Liver (tissue), 9 donors: ENCODE data around the gene C19orf47. TPM values are rescaled to one million over a fixed set of nuclear protein-coding genes. Genes with fewer than 3 reads are reported as not detected.

ENCODE experiments used
- DNase-seq: peaks from one replicate; pipeline ENCODE4 v3.0.0-alpha.2; 2017; ENCODE audit warnings: low spot score
- H3K27ac ChIP-seq, 2 donors: one replicate each; pipeline ENCODE4 v1.7.0; 2013; ENCODE audit warnings: inconsistent platforms in 2 of 2, low read length in 2 of 2, control low read depth in 1 of 2, low read depth in 1 of 2, mild to moderate bottlenecking in 1 of 2
- H3K27me3 ChIP-seq, 4 donors: one replicate each; pipeline versions ENCODE4 v1.6.1 to v1.7.0; 2013; ENCODE audit warnings: low read length in 3 of 4, inconsistent platforms in 1 of 4, mild to moderate bottlenecking in 1 of 4, moderate library complexity in 1 of 4; ENCODE audit not compliant: control insufficient read depth in 4 of 4, insufficient read depth in 4 of 4
- H3K36me3 ChIP-seq, 4 donors: one replicate each; pipeline versions ENCODE4 v1.6.1 to v1.7.0; 2013; ENCODE audit warnings: low read length in 3 of 4, mild to moderate bottlenecking in 3 of 4, low read depth in 1 of 4, moderate library complexity in 1 of 4; ENCODE audit not compliant: control insufficient read depth in 4 of 4, insufficient read depth in 3 of 4
- H3K4me1 ChIP-seq, 4 donors: one replicate each; pipeline versions ENCODE4 v1.6.1 to v1.7.0; 2013; ENCODE audit warnings: low read length in 3 of 4, mild to moderate bottlenecking in 3 of 4, moderate library complexity in 1 of 4; ENCODE audit not compliant: control insufficient read depth in 4 of 4, insufficient read depth in 4 of 4
- H3K4me3 ChIP-seq, 3 donors: one replicate each; pipeline versions ENCODE4 v1.6.1 to v1.7.0; 2013; ENCODE audit warnings: low read length in 3 of 3, control low read depth in 1 of 3, low read depth in 1 of 3, mild to moderate bottlenecking in 1 of 3
- H3K9ac ChIP-seq, 2 donors: one replicate each; pipeline ENCODE4 v1.7.0; 2013; ENCODE audit warnings: low read length in 2 of 2, mild to moderate bottlenecking in 2 of 2, moderate library complexity in 2 of 2, control low read depth in 1 of 2, low read depth in 1 of 2
- H3K9me3 ChIP-seq, 4 donors: one replicate each; pipeline versions ENCODE4 v1.6.1 to v1.7.0; 2013; ENCODE audit warnings: low read length in 3 of 4; ENCODE audit not compliant: control insufficient read depth in 4 of 4
- CTCF ChIP-seq: fragments of 150-350 bp; IDR thresholded peaks from 2 replicates; pipeline ENCODE4 v1.5.1; 2017; ENCODE audit warnings: improper control_type of control experiment, low read depth, low read length; ENCODE audit not compliant: missing input control
- EGR1 ChIP-seq, 2 donors: IDR thresholded peaks; 2 replicates each; pipeline ENCODE4 v1.6.1; 2016 to 2018; ENCODE audit warnings: antibody characterized with exemption in 2 of 2, low read depth in 2 of 2
- FOXA1 ChIP-seq: IDR thresholded peaks from 2 replicates; pipeline ENCODE4 v1.6.1; 2016; ENCODE audit warnings: antibody characterized with exemption
- FOXA2 ChIP-seq: IDR thresholded peaks from 2 replicates; pipeline ENCODE4 v1.6.1; 2016; ENCODE audit warnings: antibody characterized with exemption
- HNF4A ChIP-seq, 2 donors: conservative IDR thresholded peaks; 2 replicates each; pipeline ENCODE4 v1.6.1; 2016; ENCODE audit warnings: antibody characterized with exemption in 2 of 2, mild to moderate bottlenecking in 2 of 2
- HNF4G ChIP-seq: IDR thresholded peaks from 2 replicates; pipeline ENCODE4 v1.6.1; 2016; ENCODE audit warnings: antibody characterized with exemption
- JUND ChIP-seq, 2 donors: IDR thresholded peaks; 2 replicates each; pipeline ENCODE4 v1.6.1; 2016; ENCODE audit warnings: antibody characterized with exemption in 2 of 2
- NR2F2 ChIP-seq: IDR thresholded peaks from 2 replicates; pipeline ENCODE4 v1.6.1; 2016; ENCODE audit warnings: antibody characterized with exemption
- RAD21 ChIP-seq, 2 donors: IDR thresholded peaks; 2 replicates each; pipeline ENCODE4 v1.6.1; 2016; ENCODE audit warnings: antibody characterized with exemption in 2 of 2, mild to moderate bottlenecking in 2 of 2
- REST ChIP-seq: IDR thresholded peaks from 2 replicates; pipeline ENCODE4 v1.6.1; 2016; ENCODE audit warnings: antibody characterized with exemption, mild to moderate bottlenecking
- RXRA ChIP-seq, 2 donors: IDR thresholded peaks; 2 replicates each; pipeline ENCODE4 v1.6.1; 2017 to 2018; ENCODE audit warnings: antibody characterized with exemption in 2 of 2, mild to moderate bottlenecking in 1 of 2
- SP1 ChIP-seq: IDR thresholded peaks from 2 replicates; pipeline ENCODE4 v1.6.1; 2018; ENCODE audit warnings: antibody characterized with exemption, mild to moderate bottlenecking
- TAF1 ChIP-seq: conservative IDR thresholded peaks from 2 replicates; pipeline ENCODE4 v1.6.1; 2016; ENCODE audit warnings: antibody characterized with exemption, mild to moderate bottlenecking
- YY1 ChIP-seq: IDR thresholded peaks from 2 replicates; pipeline ENCODE4 v1.6.1; 2016; ENCODE audit warnings: antibody characterized with exemption, mild to moderate bottlenecking
- ZBTB33 ChIP-seq: IDR thresholded peaks from 2 replicates; pipeline ENCODE4 v1.6.1; 2016; ENCODE audit warnings: antibody characterized with exemption
- WGBS: extraction: QIAGEN DNeasy Blood & Tissue Kit; methylation state at CpG from one replicate; pipeline ENCODE4 v1.1.7; 2013; 5-methylcytosine and 5-hydroxymethylcytosine counted together
- polyA plus RNA-seq, 2 donors: library from polyadenylated mRNA; stranded (reverse) in 1 of 2; unstranded in 1 of 2; fragments of 200-250 nt in 1 of 2; fragments of >200 nt in 1 of 2; fragmentation: Nextera tagmentation in 1 of 2; extraction: Ambion mirVana in 1 of 2; gene quantifications; one replicate each; pipeline versions ENCODE4 v1.2.1 to v1.2.3, GENCODE V29; 2013 to 2015
- total RNA-seq, 2 donors: library from RNA; depleted of rRNA; stranded (reverse); fragments of >200 nt; gene quantifications; one replicate each; pipeline ENCODE4 v1.2.3, GENCODE V29; 2014
- TF ChIP-seq, protein P1 (sequence below): IDR thresholded peaks from 2 replicates; pipeline ENCODE4 v1.6.1; 2016; ENCODE audit warnings: antibody characterized with exemption
- TF ChIP-seq, protein P2 (sequence below): IDR thresholded peaks from 2 replicates; pipeline ENCODE4 v1.6.1; 2016; ENCODE audit warnings: antibody characterized with exemption
- donor health status: healthy.
- donor health status: healthy.
- donor health status: healthy.
- donor health status: healthy.
- donor health status: healthy.

Gene C19orf47
- total and polyA plus RNA-seq, 4 donors, result 3.9 to 6.0 (median 5.0) TPM

DNA sequence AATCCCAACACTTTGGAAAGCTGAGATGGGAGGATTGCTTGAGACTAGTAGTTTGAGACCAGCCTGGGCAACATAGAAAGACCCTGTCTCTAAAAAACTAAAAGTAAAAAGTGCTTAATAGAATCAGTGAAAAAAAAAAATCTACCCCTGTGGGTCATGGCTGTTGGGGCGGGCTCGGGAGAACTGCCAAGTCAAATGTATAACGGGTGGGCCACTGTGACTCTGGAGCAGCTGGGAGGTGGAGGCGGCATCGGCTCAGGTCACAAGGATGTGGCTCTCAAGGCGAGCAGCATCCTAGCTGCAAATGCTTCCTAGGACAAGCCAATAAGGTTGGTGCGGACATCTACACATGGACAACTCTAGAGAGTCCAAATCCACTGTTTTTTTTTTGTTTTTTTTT, 30.9 kb downstream of the C19orf47 start (continued):
- TF ChIP-seq FOXA1 (no peak), YY1 (no peak), EGR1 (IDR thresholded peaks at IDR 0.05; ENCODE audit: low read depth in 2 of 2) (no peak), HNF4G (no peak), JUND (IDR thresholded peaks at IDR 0.05) (no peak)
- TF ChIP-seq, protein P1, sequence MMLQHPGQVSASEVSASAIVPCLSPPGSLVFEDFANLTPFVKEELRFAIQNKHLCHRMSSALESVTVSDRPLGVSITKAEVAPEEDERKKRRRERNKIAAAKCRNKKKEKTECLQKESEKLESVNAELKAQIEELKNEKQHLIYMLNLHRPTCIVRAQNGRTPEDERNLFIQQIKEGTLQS, result no peak

GRCh38 chr19:40315812-40316470, 32.3 kb downstream of the C19orf47 start:
- Histone ChIP-seq H3K9ac (no peak overlapping the region), H3K4me1 (no peaks in the 10 kb centered on the region), H3K9me3 (no peaks in the 10 kb centered on the region), H3K36me3 (peaks cover 0 to 4% (median 3%) of the 10 kb centered on the region in 4 donors), H3K27me3 (no peaks in the 10 kb centered on the region), H3K4me3 (no peak overlapping the region), H3K27ac (no peak overlapping the region)
- TF ChIP-seq HNF4G, result no peak
- no peak for TF ChIP-seq SP1
- no peak for TF ChIP-seq NR2F2
- TF ChIP-seq RXRA (IDR thresholded peaks at IDR 0.05), result no peak
- no peak for TF ChIP-seq ZBTB33
- no peak for TF ChIP-seq REST
- TF ChIP-seq HNF4A (conservative IDR thresholded peaks at IDR 0.05), result no peak
- no peak for TF ChIP-seq FOXA2
- no peak for DNase-seq
- 92% methylated on average over 5 of the region's 5 CpGs for WGBS

DNA sequence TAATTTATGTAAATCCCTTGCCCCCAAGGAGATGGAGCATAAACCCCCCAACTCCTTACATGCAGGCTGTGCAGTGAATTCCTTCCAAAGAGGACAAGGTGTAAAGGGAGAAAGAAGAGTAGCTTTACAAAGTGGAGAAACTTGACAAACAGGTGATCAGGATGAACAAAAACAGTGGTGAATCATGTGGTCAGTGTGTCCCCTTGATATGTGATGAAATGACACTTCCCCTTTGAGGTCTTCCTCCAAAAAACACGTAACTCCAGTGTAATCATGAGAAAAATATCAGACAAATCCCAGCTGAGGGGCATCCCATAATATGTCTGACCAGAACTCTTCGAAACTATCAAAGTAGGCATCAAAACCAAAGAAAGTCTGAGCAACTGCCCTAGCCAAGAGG, 33.5 kb downstream of the C19orf47 start:
- Histone ChIP-seq H3K36me3 (peaks cover 0 to 3% (median 0%) of the 10 kb centered on the region in 4 donors), H3K27ac (no peak overlapping the region), H3K4me1 (no peaks in the 10 kb centered on the region), H3K27me3 (no peaks in the 10 kb centered on the region), H3K4me3 (no peak overlapping the region), H3K9me3 (no peaks in the 10 kb centered on the region), H3K9ac (no peak overlapping the region)
- 86% methylated on average over 2 of the region's 2 CpGs for WGBS
- no peak for DNase-seq
- TF ChIP-seq HNF4A (conservative IDR thresholded peaks at IDR 0.05) (no peak), RAD21 (IDR thresholded peaks at IDR 0.05) (no peak), CTCF (no peak), SP1 (no peak), ZBTB33 (no peak), RXRA (IDR thresholded peaks at IDR 0.05) (no peak), HNF4G (no peak), YY1 (no peak), TAF1 (no peak), FOXA2 (no peak), JUND (IDR thresholded peaks at IDR 0.05) (no peak), NR2F2 (no peak)
- TF ChIP-seq, protein P1, result no peak
- TF ChIP-seq, protein P2, sequence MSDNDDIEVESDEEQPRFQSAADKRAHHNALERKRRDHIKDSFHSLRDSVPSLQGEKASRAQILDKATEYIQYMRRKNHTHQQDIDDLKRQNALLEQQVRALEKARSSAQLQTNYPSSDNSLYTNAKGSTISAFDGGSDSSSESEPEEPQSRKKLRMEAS, result no peak
